ENCODE data around the gene SERF1A. TPM values are rescaled to one million over a fixed set of nuclear protein-coding genes. Genes with fewer than 3 reads are reported as not detected.
"Not testable (repeated sequence)": the region's sequence is repeated elsewhere in the genome, so short reads cannot be mapped to it uniquely, and the experiment has no call there.

SERF1A gene
- 1.4 TPM for polyA plus RNA-seq (ENCODE audit: insufficient read length)

DNA sequence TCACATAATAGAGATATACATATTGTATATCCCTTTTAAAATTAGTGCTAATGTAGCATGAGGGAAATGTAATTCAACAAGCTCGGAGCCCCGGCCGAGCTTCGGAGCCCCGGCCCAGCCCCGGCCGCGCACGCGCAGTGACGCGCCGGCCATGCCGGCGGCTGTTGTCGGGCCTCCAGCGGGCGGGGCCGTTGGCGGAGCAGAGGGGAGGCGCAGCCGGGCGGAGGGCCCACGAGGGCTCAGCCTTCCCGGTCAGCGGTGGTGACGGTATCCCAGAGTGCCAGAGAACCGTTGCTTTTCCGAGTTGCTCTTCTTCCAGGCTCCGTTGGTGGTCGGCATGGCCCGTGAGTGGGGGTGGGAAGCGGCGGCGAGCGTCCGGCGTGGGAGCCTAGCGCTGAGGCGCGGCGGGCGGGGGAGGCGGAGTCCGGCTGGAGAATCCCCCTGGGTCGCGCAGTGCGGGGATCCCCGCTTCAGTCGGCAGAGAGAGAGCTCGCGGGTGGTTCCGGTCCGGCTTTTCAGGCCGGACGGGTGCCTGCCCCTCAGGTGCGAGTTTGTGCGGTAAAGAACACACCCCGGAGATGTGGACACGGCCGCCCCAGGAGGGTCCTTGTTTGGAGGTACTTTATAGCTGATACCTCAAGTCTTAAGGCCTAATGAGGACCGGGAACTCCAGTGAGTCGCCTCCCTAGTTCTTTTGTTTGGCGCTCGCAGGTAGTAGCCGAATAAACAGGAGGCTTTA, at the start of gene SERF1A:
TSS of gene SERF1A (plus strand) at position 137 of the 739 bp plus-strand sequence. CDS start at position 338, 201 bp downstream.
- not testable (repeated sequence) for DNase-seq (ENCODE audit: low read depth)

DNA sequence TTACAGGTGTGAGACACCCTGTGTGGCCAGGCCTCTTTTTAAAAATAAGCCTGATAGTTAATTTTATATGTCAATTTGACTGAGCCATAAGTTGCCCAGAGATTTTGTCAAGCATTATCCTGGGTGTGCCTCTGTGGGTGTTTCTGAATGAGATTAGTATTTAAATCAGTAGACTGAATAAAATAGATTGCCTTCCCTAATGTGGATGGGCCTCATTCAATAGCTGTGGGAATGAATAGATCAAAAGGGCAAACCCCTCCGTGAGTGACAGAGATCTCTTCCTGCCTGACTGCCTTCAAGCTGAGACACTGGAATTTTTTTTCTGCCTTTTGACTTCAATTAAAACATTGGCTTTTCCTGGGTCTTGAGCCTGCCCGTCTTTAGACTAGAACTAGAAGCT, 33.7 kb upstream of the SERF1A start:
- DNase-seq (ENCODE audit: low read depth) = not testable (repeated sequence)

DNA sequence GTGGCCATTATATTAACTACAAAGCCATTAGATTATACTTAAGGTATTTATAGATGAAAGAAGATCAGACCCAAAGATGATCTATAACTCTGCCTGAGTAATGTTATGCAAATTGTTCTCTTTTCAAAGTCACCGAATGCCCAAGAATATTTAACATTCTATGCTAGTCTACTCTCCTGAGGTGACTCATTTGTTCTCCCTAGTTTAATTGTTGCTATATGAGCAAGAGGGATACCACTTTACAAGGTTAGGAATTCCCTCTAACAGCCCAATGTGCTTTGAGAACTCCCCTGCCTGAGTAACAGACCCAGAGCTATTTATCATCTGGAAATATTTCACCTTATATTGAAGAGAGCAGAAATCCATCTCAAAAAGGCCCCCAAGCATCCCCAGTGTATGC, 29.8 kb upstream of the SERF1A start:
- not testable (repeated sequence) for DNase-seq (ENCODE audit: low read depth)

DNA sequence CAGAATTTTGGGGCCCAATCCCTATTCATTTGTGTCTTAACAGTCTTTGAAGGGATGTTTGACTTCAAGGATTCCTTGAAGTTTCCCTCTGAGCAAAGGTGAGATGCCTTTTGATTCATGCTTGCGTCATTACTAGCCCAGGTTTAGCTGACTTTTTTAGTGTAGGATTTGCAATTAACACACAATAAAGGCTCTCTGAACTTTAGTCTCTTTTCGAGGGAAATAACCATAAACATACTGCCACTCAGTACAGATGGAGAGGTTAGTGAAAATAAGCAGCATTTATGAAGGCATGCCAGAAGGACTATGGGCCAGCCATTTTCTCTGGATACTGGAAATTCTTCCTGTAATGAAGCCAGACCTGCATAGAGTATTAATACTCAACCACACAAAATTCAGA, 4.4 kb upstream of the SERF1A start:
- DNase-seq (ENCODE audit: low read depth) = not testable (repeated sequence)

DNA sequence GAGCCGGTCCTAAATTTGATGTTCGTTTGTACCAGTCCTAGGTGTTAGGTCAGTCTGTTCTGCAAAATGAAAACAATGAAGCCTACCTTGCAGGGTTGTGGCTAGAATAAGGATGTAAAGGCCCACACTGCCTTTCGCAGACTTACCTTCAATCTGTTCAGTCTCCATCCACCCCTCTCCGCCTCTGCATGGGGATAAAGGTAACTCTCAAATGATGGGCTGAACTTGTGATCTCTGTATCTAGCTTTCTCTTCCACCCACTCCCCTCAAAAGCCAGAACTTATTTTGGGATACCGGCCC, 753 bp downstream of the SERF1A start:
- DNase-seq (ENCODE audit: low read depth) = not testable (repeated sequence)

DNA sequence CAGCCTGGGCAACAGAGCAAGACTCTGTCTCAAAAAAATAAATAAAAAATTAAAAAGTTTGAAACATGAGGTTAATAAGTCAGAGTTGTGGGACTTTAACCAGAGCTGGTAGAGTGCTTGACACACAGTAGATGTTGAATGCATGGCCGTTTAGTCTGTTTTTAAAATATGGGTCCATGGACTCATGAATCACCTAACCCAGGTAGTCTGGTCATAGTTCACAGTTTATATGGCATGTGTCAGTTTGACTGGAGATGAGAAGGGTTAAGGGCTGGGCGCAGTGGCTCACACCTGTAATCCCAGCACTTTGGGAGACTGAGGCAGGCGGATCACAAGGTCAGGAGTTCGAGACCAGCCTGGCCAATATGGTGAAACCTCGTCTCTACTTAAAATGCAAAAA, 6.2 kb downstream of the SERF1A start:
- DNase-seq (ENCODE audit: low read depth) = not testable (repeated sequence)

DNA sequence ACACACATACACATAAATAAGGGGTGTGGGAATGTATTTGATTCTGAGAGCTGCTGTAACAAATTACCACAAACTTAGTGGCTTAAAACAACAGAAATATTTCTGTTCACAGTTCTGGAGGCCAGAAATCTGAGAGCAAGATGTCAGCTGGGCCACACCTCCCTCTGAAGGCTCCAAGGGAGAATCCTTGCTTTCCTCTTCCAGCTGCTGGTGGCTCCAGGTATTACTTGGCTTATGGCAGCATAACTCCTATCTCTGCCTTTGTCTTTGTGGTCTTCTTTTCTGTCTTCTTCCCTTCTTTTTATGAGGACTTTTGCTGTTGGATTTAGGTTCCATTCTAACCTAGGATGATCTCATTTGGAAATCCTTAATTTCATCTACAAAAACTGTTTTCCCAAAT, 16.4 kb downstream of the SERF1A start:
- DNase-seq (ENCODE audit: low read depth) = not testable (repeated sequence)

DNA sequence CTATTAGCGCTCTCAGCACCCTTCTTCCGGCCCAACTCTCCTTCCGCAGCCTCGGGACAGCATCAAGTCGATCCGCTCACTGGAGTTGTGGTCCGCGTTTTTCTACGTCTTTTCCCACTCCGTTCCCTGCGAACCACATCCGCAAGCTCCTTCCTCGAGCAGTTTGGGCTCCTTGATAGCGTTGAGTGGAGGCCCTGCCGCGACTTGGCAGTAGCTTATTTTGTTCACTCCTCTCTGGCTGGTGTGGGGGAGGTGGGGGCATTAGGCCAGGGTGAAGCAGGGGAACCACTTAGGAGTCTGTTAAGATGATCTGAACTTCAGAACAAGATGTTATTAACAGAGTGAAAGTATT, 24.7 kb downstream of the SERF1A start:
- DNase-seq (ENCODE audit: low read depth) = not testable (repeated sequence)

DNA sequence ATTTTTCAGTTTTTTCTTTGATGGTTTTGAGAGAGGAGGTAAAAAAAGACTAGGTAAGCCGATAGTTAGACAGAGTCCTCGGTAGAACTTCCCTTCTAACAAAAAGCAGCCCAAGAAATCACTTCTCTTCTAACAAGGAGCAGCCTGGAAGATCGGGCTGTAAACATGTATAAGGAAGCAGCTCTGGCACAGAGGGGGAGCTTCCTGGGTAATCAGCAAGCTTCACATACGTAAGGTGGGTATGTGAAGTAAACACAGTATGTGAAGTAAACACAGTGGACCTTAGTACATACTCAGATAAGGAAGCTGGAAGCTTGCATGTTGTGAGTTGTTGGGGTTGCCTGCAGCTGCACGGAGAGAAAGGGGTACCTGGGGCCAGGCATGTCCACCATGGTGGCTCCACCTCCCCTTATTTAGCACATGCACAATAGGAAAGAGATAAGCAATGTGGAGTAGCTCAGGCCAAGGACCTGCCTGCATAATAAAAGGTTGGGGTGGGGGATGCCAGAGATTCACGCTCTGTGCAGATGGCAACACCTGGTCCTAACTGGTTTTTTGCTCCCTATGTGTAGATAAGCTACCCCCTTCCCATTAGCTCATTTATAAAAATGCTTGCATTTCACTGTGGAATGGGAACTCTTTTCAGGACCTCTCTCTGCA, 31.4 kb downstream of the SERF1A start:
- not testable (repeated sequence) for DNase-seq (ENCODE audit: low read depth)

DNA sequence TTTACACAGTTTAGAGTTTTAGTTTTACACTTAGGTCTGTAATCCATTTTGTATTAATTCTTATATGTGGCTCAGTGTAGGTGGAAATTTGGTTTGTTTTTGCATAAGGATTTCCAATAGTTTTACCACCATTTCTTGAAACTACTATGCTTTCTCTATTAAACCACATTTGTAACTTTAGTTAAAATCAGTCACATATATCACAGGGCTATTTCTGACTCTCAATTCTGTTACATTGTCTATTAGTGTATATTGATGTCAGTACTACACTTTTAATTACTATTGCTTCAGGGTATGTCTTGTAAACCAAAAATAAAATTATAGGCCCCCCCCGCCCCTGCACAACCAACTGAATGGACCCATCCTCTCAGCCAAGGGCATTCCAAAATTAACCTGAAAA, 32.1 kb downstream of the SERF1A start:
- not testable (repeated sequence) for DNase-seq (ENCODE audit: low read depth)

DNA sequence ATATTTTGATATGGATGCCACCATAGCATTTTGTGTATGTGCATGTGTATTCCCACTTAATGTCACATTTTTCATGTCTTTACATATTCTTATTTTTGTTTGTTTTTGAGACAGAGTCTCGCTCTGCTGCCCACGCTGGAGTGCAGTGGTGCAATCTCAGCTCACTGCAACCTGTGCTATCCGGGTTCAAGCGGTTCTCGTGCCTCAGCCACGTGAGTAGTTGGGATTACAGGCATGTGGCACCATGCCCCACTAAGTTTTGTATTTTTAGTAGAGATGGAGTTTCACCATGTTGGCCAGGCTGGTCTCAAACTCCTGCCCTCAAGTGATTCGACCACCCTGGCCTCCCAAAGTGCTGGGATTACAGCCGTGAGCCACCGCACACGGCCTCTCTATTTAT, 52.6 kb downstream of the SERF1A start:
- not testable (repeated sequence) for DNase-seq (ENCODE audit: low read depth)

Other genes with a start within 250 kb of the SERF1A start
- 35.8 TPM for gene SMN1, start 24.4 kb downstream of the SERF1A start, polyA plus RNA-seq (ENCODE audit: insufficient read length)
- 13.3 TPM for gene NAIP, start 124.7 kb downstream of the SERF1A start, polyA plus RNA-seq (ENCODE audit: insufficient read length)
- gene GTF2H2, start 167.0 kb downstream of the SERF1A start, polyA plus RNA-seq (ENCODE audit: insufficient read length) = 22.9 TPM